Stimulated activated CD4-positive, alpha-beta T cell treated with anti-CD3 and anti-CD28 coated beads, Interleukin-1b, Interleukin-23, amount 100 ng/mL, for 1 hour (primary cell): ENCODE measurements around the gene DSCAML1.

Experiments
- DNase-seq, 2 donors: peaks; one replicate each; pipeline ENCODE4 v3.0.0-alpha.2; 2020; ENCODE audit warnings: low read depth in 2 of 2

The DSCAML1 gene, protein sequence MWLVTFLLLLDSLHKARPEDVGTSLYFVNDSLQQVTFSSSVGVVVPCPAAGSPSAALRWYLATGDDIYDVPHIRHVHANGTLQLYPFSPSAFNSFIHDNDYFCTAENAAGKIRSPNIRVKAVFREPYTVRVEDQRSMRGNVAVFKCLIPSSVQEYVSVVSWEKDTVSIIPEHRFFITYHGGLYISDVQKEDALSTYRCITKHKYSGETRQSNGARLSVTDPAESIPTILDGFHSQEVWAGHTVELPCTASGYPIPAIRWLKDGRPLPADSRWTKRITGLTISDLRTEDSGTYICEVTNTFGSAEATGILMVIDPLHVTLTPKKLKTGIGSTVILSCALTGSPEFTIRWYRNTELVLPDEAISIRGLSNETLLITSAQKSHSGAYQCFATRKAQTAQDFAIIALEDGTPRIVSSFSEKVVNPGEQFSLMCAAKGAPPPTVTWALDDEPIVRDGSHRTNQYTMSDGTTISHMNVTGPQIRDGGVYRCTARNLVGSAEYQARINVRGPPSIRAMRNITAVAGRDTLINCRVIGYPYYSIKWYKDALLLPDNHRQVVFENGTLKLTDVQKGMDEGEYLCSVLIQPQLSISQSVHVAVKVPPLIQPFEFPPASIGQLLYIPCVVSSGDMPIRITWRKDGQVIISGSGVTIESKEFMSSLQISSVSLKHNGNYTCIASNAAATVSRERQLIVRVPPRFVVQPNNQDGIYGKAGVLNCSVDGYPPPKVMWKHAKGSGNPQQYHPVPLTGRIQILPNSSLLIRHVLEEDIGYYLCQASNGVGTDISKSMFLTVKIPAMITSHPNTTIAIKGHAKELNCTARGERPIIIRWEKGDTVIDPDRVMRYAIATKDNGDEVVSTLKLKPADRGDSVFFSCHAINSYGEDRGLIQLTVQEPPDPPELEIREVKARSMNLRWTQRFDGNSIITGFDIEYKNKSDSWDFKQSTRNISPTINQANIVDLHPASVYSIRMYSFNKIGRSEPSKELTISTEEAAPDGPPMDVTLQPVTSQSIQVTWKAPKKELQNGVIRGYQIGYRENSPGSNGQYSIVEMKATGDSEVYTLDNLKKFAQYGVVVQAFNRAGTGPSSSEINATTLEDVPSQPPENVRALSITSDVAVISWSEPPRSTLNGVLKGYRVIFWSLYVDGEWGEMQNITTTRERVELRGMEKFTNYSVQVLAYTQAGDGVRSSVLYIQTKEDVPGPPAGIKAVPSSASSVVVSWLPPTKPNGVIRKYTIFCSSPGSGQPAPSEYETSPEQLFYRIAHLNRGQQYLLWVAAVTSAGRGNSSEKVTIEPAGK (N-terminal part only)

DNA sequence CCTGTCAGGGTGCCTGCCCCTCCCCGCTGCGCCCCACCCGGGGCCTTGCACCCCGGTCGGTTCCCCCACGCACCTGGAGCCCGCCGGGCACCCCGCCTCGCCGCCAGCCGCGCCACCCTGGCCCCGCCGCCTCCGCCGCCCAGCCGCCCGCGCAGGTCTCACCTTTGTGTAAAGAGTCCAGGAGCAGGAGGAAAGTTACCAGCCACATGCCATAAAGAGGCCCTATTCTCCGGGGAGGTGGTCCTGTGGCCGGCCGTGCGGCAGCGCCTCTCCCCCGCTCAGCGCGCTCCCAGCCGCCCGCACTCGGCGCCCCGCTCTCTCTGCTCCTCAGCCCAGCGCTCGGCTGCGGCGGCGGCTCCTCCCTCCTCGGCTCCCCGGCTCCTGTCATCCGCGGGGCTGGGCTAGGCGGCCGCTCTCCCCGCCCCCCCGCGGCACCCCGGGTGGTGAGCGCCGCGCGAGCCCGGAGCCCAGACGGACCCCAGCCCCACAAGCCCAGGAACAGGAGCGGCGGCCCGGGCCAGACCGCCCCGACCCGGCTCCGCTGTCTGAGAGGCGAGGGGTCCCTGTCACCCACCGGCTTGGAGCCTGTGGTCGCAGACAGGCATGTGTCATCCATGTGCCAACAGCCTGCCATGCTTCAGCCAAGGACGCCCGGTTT is at the start of gene DSCAML1:
DSCAML1 (minus strand) TSS at position 345 of the 658 bp plus-strand sequence; CDS start at position 208, 137 bp downstream.
- no peak for DNase-seq

DNA sequence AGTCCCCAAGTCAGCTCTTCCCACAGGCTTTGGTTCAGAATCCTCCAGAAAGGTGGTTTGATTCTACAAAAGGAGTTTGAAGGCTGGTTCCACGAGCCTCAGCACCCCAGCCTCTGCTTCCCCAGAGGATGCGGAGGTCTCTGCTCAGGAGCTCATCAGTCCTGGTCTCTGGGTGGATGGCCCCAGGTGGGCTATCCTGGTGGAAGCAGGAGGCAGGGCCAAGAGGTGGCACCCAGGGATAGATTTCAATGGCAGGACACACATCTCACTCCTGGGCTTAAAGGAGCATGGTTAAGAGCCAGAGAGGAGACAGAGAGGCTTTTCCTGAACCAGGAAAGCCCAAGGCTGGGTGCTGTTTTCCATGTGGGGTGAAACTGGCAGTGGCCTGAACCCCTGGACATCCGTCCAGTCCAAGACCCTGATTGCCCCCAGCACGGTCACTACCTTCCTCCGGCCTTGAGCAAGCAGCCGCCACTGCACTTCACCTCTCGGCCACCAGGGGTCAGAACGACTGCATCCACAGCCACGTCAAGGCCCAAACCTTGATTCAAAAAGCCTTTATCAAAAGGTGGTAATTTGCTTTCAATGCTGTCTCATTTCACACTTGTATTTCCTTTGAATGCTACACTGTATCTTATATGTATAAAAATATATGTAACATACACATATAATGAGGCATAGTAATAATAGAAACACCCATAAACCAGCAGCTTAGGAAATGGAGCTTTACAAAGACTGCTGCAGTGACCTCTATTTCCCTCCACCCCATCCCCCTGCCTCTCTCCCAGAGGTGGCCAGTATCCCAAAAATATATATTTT is 46.9 kb upstream of the DSCAML1 start:
- DNase-seq, result peak; percentile 60 to 84

DNA sequence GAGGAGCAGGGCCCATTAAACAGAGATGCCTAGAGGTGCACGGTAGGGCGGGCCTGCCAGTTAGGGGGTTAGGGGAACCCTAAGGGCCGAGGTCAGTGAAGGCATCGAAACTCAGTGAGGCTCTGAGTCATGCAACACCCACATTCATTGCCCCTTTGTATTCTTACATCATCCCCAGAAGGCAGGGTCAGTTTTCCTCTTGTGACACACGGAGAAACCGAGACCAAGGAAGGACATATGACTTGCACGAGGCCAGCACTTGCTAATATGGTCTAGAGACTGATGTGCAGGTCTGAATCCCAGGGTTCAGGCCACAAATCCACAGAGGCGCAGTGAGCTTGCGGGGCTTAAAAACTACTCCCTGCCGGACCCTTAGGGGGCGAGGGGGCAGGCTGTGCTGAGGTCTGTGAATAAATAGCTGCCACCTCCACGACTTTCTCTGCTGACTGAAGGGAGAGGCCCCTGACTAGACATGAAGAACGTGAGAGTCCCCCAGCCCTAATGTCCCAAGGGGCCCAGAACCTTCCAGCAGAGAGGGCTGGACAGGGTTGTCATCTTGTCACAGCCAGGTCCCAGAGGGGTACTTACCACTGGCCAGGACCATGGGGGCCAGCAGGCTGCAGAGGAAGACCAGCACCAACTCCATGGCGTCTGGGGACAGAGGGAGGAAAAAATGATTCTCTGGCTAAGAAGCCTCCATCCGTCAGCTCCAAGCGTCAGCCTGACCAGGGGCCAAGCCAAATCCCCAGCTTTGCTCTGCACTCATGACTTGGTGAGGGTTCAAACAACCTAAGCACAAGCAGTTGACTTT is 45.3 kb upstream of the DSCAML1 start:
- DNase-seq, result no peak

- no peak for DNase-seq
These were observed 44.6 kb upstream of the DSCAML1 start for GRCh38 chr11:117841551-117842031.

DNA sequence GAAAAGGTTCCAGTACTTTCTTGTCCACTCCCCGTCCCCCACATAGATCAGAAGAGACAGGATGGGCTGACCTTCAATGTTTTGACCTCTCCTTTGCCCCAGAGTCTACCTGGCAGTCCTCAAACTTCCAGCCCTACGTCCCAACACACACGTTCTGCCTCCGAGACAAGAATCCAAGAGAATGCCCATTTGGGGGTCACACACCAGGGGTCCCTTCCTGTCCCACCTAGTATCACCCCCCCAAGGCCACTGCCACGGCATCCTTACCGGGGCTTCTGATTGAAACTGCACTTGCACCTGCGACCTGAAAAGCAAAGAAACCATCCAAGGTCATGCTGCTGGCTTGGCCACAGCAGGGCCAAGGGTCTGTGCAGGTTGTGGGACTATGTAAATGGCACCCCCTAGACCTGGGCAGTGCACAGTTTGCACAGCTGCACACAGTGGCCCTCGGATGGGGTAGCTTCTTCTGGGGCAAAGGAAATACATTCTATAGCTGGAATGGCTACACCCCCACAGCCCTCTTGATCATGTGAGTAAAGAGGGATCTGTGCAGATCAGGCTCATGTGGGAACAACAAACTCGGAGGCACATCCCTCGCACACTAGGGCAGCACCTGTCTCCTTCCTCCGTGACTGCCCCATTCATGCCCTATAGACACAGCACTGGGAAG is 44.0 kb upstream of the DSCAML1 start:
- no peak for DNase-seq

DNA sequence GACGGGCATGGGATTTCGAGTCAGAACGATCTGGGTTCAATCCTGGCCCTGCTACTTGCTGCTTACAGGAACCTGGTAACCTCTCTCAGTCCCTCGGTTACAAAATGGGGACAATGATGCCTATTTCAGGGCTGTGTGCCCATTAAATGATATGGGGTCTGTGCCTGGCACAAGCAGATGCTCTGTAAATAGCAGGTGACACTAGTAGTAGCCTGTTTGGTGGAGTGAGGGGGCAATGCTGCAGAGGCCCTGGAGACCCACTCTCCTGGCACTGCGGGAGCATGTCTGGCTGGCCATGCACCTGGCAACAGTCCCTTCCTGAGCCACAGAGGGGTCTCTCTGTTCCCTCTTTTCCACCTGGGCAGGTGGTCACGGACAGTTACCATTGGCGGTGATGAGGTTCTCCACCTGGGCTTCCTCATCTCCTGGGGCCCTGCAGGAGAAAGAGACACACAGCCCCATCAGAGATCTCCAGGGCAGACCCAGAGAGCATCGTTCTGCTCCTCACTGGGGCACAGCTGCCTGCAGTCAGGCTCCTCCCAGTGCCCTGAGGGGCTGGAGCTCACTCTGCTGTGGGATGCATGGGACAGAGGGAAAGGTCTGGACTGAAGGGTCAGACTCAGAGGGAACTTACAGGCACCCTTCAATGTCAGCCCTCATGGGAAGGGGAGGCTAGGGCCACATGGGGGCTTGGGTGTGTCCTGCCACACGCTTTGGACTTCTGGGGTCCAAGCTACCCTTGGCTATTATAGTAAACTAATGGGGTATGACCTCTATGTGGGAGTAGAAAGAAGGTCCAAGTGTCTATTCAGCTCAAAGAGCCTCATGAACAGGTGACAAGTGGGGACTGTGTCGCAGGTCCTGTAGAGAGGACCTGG is 43.2 kb upstream of the DSCAML1 start:
- no peak for DNase-seq

- DNase-seq, result no peak
These were observed 42.4 kb upstream of the DSCAML1 start for GRCh38 chr11:117839380-117839881.

GRCh38 chr11:117838901-117839300 is 41.9 kb upstream of the DSCAML1 start:
- DNase-seq, result no peak

DNA sequence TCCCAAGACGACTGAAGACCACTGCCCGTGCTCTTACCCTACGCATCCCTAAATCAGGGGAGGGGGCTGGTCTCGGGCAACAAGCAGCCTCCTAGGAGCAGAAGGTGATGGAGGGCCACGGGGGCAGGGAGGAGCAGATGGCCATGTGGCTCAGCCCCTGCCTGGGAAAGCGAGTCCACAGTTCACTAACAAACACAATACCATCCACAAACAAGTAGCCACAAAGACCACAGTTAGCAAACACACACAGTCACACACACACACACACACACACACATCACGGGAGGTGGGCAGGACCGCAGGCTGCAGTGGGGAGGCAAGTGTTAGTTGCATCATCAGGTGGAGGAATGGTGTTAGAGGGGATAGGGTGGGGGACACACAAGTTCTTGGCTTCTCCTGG is 40.8 kb upstream of the DSCAML1 start:
- no peak for DNase-seq

GRCh38 chr11:117837070-117837776 is 40.2 kb upstream of the DSCAML1 start:
- no peak for DNase-seq

GRCh38 chr11:117836077-117836960 is 39.3 kb upstream of the DSCAML1 start:
- no peak for DNase-seq

GRCh38 chr11:117835576-117835975 is 38.6 kb upstream of the DSCAML1 start:
- no peak for DNase-seq

DNA sequence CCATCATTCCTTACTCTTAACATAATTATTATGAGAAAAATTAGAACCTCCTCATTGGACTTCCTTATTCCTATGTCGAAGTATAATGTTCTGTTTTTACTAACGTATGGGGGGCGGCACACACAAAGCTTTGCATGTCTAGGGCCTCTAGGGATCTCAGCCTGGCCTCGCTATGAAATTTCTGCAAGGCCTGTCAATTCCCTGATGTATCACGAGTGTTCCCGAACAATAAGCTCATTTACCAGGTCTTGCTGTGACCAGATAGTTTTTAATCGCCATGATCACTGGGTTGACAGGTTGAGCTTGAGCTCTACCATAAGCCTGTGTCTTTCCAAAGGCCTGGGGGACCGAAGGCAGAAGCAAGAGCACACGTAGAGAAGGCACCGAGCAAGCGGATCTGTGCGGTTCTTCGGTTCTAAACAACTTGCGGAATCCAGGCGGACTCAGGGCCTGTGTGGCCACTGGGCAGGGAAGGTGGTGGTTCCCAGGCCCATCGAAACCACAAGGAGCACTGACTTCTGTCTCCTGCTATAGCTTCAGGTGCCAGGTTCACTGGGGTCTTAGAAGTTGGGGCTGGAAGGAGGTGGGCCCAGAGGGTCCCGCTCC is 37.9 kb upstream of the DSCAML1 start:
- no peak for DNase-seq

DNA sequence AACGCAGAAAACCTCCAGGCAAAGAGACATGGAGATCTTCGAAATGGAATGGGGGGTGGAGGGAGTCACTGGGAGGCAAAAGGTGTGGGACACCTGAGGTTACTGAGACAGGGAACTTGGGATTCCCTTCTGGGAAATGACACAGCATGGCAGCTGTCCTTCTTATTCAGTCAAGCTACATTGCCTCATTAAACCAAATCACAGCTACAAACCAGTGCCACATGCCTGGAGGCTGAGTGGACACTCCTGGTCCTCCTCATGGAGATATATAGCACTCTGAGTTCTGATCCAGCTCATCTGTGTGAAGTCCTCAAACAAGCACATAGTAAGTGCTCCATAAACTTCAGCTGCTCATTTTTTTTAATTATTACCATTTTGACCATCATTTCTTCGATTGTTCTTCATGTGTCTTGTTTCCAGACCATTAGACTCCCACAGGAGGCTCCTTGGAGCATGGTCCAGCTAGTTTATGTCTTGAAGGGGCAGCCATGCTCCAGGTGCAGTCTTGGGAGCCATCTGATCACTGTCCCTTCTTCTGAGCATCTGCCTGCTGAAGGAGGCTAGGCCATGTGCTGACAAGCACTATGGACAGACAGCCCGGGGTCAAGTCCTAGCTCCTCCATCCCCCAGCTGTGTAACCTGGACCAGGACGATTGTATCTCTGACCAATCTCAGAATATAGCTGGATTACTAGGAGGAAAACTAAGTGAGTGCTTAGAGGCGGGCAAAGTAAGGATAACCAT is 37.2 kb upstream of the DSCAML1 start:
- no peak for DNase-seq

DNA sequence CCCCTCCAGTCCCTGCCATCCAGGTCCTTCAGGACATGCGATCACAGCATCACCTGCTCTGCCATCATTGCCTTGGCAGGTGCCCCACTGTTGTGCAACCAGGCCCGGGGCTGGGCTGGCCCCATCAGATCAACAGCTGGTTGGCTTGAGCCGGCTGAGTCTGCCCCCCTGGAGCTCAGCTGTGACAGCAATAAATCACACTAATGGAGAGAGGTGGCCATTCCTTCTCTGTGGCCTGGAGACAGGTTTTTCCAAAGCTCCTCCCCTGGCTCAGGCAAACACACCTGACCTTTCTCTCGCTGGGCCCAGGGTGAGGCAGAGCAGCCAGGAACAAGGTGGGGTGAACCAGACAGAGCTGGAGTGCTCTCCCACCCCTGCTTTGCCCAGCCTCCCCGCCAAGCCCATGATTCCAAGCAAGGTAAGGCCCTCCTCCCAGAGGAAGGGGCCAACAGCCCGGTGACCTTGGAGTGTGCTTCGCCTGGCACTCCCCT is 36.4 kb upstream of the DSCAML1 start:
- no peak for DNase-seq
